CD4-positive, alpha-beta T cell treated with Interferon alpha-2 for 1 hour (primary cell): ENCODE results near the gene FGD3.

Experiments used
- DNase-seq, 2 donors: peaks; one replicate each; pipeline ENCODE4 v3.0.0-alpha.2; 2020 to 2022

The FGD3 gene

GRCh38 chr9:93033531-93033930, 86.2 kb downstream of the FGD3 start:
- DNase-seq = no peak

- DNase-seq = no peak
Measured at GRCh38 chr9:93035106-93035660, 87.9 kb downstream of the FGD3 start.

- DNase-seq = no peak
Measured at GRCh38 chr9:93035821-93036351, 88.6 kb downstream of the FGD3 start.

GRCh38 chr9:93036887-93037475, 89.7 kb downstream of the FGD3 start:
- no peak for DNase-seq

- DNase-seq = no peak
Measured at GRCh38 chr9:93037476-93037971, 90.2 kb downstream of the FGD3 start.

GRCh38 chr9:93038918-93039317, 91.6 kb downstream of the FGD3 start:
- DNase-seq = no peak

GRCh38 chr9:93039456-93039855, 92.1 kb downstream of the FGD3 start:
- no peak for DNase-seq

GRCh38 chr9:93039976-93040375, 92.7 kb downstream of the FGD3 start:
- DNase-seq = no peak

- DNase-seq = no peak
Measured at GRCh38 chr9:93040409-93040808, 93.1 kb downstream of the FGD3 start.

- DNase-seq = no peak
Measured at GRCh38 chr9:93041108-93041802, 93.9 kb downstream of the FGD3 start.

GRCh38 chr9:93043122-93043521, 95.8 kb downstream of the FGD3 start:
- no peak for DNase-seq

GRCh38 chr9:93045521-93045920, 98.2 kb downstream of the FGD3 start:
- DNase-seq = no peak

- no peak for DNase-seq
Measured at GRCh38 chr9:93048566-93049448, 101.5 kb downstream of the FGD3 start.

- DNase-seq = no peak
Measured at GRCh38 chr9:93049491-93049890, 102.2 kb downstream of the FGD3 start.

GRCh38 chr9:93050231-93050630, 102.9 kb downstream of the FGD3 start:
- DNase-seq = no peak

- no peak for DNase-seq
Measured at GRCh38 chr9:93051680-93052089, 104.4 kb downstream of the FGD3 start.

- no peak for DNase-seq
Measured at GRCh38 chr9:93052791-93053540, 105.6 kb downstream of the FGD3 start.

GRCh38 chr9:93053781-93054331, 106.5 kb downstream of the FGD3 start:
- no peak for DNase-seq

GRCh38 chr9:93054758-93055704, 107.7 kb downstream of the FGD3 start:
- DNase-seq = no peak

GRCh38 chr9:93057042-93057702, 109.8 kb downstream of the FGD3 start:
- DNase-seq = no peak
